DND-41 (cell line): ENCODE data around the gene FARSB.

ENCODE experiments used
- EZH2 ChIP-seq: IDR thresholded peaks from 3 replicates; pipeline ENCODE4 v1.6.1; 2012; ENCODE audit warnings: borderline replicate concordance, low read depth, mild to moderate bottlenecking, moderate library complexity, low read length, inconsistent platforms; ENCODE audit not compliant: severe bottlenecking
- TF ChIP-seq, protein P1 (sequence below): IDR thresholded peaks from 2 replicates; pipeline ENCODE4 v1.5.1; 2012; ENCODE audit warnings: borderline replicate concordance, low read length, moderate library complexity, mild to moderate bottlenecking; ENCODE audit not compliant: poor library complexity, severe bottlenecking; ENCODE audit errors: extremely low read depth

- TF ChIP-seq, protein P1, sequence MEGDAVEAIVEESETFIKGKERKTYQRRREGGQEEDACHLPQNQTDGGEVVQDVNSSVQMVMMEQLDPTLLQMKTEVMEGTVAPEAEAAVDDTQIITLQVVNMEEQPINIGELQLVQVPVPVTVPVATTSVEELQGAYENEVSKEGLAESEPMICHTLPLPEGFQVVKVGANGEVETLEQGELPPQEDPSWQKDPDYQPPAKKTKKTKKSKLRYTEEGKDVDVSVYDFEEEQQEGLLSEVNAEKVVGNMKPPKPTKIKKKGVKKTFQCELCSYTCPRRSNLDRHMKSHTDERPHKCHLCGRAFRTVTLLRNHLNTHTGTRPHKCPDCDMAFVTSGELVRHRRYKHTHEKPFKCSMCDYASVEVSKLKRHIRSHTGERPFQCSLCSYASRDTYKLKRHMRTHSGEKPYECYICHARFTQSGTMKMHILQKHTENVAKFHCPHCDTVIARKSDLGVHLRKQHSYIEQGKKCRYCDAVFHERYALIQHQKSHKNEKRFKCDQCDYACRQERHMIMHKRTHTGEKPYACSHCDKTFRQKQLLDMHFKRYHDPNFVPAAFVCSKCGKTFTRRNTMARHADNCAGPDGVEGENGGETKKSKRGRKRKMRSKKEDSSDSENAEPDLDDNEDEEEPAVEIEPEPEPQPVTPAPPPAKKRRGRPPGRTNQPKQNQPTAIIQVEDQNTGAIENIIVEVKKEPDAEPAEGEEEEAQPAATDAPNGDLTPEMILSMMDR = no peak
- TF ChIP-seq EZH2 = no peak
Observed at GRCh38 chr2:222689322-222689721, 33.4 kb upstream of the FARSB start.
